Transverse colon (tissue), 4 donors: ENCODE results near the gene PTPRE. TPM values are rescaled to one million over a fixed set of nuclear protein-coding genes. Genes with fewer than 3 reads are reported as not detected.

Source experiments
- DNase-seq: peaks from one replicate; pipeline ENCODE4 v3.0.0-alpha.2; 2019
- H3K27ac ChIP-seq, 4 donors: fragments of 200-600 bp; sonication (generic); 2 replicates each; pipeline ENCODE4 v1.5.1; 2016 to 2018; ENCODE audit warnings: inconsistent platforms in 4 of 4
- H3K27me3 ChIP-seq: fragments of 200-600 bp; sonication (generic); 2 replicates; pipeline ENCODE4 v1.5.1; 2017; ENCODE audit warnings: inconsistent platforms
- H3K36me3 ChIP-seq, 4 donors: fragments of 200-600 bp; sonication (generic); 2 replicates each; pipeline ENCODE4 v1.5.1; 2017 to 2019; ENCODE audit warnings: inconsistent platforms in 4 of 4
- H3K4me1 ChIP-seq, 4 donors: fragments of 200-600 bp; sonication (generic); 2 replicates each; pipeline ENCODE4 v1.5.1; 2017 to 2020; ENCODE audit warnings: inconsistent platforms in 4 of 4
- H3K4me3 ChIP-seq, 4 donors: fragments of 200-600 bp; sonication (generic); 1 replicate in 1 of 4; 2 replicates in 3 of 4; pipeline versions ENCODE4 v1.5.1 to v1.6.1; 2017 to 2019; ENCODE audit warnings: inconsistent platforms in 4 of 4
- H3K9me3 ChIP-seq, 2 donors: fragments of 200-600 bp; sonication (generic); 2 replicates each; pipeline ENCODE4 v1.5.1; 2017 to 2019; ENCODE audit warnings: inconsistent platforms in 2 of 2
- EP300 ChIP-seq: sonication (generic); formaldehyde crosslinking; IDR thresholded peaks from one replicate; pipeline ENCODE4 v1.6.1; 2017; ENCODE audit warnings: antibody characterized with exemption, low read depth
- POLR2A ChIP-seq: fragments of 450-650 bp; IDR thresholded peaks from one replicate; pipeline ENCODE4 v1.6.1; 2016; ENCODE audit warnings: antibody characterized with exemption, mild to moderate bottlenecking, moderate library complexity
- POLR2AphosphoS5 ChIP-seq, 3 donors: sonication (generic); formaldehyde crosslinking; IDR thresholded peaks; one replicate each; pipeline ENCODE4 v1.6.1; 2016; ENCODE audit warnings: antibody characterized with exemption in 3 of 3
- WGBS, 2 donors: methylation state at CpG; one replicate each; pipeline ENCODE4 v1.1.5; 2018; ENCODE audit warnings: low coverage in 1 of 2; 5-methylcytosine and 5-hydroxymethylcytosine counted together
- in situ Hi-C, 4 donors: fragments of 200-750 bp; cut with MboI; loops; one replicate each; pipeline versions ENCODE4 v1.15.0 to v1.15.1; 2017; ENCODE audit warnings: low sequenced_read_pairs in 3 of 4, low pct_ligation_motif_present in 1 of 4, low pct_unique_long_range_greater_than_20kb in 1 of 4
- intact Hi-C: fragments of 100-400 bp; cut with DNase I; formaldehyde crosslinking; loops from one replicate; pipeline ENCODE4 v1.15.1; 2023; ENCODE audit warnings: low total_unique reads
- total RNA-seq, 4 donors: library from RNA; depleted of rRNA; stranded (reverse); fragments of >200 nt; gene quantifications; one replicate each; pipeline ENCODE4 v1.1.0, GENCODE V29; 2016
- TF ChIP-seq, protein P1 (sequence below), 5 experiments: fragments of 200-600 bp in 3 of 5; fragments of 450-650 bp in 2 of 5; sonication (generic) in 3 of 5; IDR thresholded peaks; 1 replicate in 2 of 5; 2 replicates in 3 of 5; pipeline ENCODE4 v1.5.1; 2016 to 2017; ENCODE audit warnings: antibody characterized with exemption in 5 of 5, inconsistent platforms in 3 of 5, mild to moderate bottlenecking in 2 of 5, moderate library complexity in 1 of 5

Gene PTPRE
- total RNA-seq, 4 donors from 2014 or later = 25.7 to 43.6 (median 26.7) TPM

DNA sequence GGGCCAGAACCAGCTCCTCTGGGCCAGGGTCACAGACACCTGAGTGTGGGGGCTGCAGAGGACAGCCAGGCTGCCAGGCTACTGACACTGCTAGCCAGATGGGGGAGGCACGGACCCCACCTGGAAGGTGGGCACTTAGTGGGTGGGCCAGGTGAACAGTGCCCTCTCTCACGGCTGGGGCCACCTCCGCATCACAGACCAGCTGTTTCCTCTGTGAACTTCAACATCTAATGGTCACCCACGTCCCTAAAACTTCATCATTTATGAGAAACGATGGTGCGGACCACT, 138.9 kb downstream of the PTPRE start:
- TF ChIP-seq EP300 (no peak), POLR2AphosphoS5 (IDR thresholded peaks at IDR 0.05) (no peak), POLR2A (no peak)
- TF ChIP-seq, protein P1, sequence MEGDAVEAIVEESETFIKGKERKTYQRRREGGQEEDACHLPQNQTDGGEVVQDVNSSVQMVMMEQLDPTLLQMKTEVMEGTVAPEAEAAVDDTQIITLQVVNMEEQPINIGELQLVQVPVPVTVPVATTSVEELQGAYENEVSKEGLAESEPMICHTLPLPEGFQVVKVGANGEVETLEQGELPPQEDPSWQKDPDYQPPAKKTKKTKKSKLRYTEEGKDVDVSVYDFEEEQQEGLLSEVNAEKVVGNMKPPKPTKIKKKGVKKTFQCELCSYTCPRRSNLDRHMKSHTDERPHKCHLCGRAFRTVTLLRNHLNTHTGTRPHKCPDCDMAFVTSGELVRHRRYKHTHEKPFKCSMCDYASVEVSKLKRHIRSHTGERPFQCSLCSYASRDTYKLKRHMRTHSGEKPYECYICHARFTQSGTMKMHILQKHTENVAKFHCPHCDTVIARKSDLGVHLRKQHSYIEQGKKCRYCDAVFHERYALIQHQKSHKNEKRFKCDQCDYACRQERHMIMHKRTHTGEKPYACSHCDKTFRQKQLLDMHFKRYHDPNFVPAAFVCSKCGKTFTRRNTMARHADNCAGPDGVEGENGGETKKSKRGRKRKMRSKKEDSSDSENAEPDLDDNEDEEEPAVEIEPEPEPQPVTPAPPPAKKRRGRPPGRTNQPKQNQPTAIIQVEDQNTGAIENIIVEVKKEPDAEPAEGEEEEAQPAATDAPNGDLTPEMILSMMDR (IDR thresholded peaks at IDR 0.05) = no peak

DNA sequence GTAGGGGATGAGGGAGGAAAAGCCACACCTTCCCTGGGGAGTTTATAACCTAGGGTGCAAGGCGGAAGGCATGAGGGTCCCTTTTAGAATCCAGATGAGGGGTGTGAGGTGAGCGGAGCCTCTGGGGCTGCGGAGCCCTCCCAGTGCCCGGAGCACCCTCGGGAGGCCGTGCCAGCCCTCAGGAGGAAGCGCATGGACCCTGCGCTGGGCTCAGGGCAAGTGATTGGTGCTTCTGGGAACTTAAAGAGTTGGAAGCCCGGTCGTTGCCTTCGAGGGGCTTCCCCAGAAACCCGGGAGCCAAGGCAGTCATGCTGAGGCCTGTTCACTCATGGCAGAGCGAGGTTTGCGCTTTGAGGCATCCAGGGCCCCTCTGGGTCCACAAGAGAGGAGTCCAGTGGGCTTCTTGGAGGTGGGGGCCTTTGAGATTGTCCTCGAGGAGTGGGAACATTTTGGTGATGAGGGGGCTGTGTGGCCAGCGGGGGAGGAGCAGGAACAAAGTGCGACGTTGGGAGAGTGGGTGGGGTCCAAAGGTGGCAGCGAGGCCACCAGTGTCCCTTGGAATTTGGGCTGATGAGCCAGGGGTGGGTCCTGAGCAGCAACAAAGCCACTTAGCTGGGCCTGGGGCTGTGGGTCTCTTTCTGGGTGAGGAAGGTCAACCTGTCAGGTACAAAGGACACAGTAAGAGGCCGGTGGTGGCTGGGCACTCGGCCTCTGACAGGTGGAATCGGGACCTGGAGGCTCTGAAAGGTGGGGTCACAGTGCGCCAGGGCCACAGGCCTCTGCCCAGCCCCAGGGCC, 139.5 kb downstream of the PTPRE start:
- no peak overlapping the region for H3K4me3 ChIP-seq

More for the DNA sequence above, 138.9 kb downstream of the PTPRE start:
- Histone ChIP-seq H3K27me3 (no peaks in the 10 kb centered on the region), H3K4me3 (no peak overlapping the region), H3K9me3 (no peaks in the 10 kb centered on the region), H3K4me1 (peaks cover 3 to 30% (median 12%) of the 10 kb centered on the region in 4 donors), H3K36me3 (no peaks in the 10 kb centered on the region), H3K27ac (no peak overlapping the region)
- WGBS, 2 donors = 98% methylated on average over 6 of the region's 6 CpGs; no CpG with 5 or more reads in 1 of the 2 donors
- intact Hi-C loops = no loop called here
- in situ Hi-C loops = no loop called here
- no peak for DNase-seq

DNA sequence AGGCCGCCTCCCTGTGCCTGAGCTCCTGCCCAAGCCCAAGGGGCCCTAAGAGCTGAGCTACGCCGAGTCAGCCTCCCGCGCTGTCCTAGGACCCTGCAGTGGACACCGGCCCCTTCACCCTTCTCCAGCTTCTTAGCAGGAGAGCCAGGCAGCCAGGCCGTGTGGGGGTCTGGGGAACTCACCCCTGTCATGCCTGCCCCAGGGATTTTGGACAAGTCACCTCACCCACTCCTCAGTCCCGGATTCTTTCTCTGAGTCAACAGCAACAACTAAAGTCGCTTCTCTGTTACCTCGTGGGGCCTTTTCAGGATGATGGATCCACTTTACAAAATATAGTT, 140.0 kb downstream of the PTPRE start:
- Histone ChIP-seq H3K36me3 (no peaks in the 10 kb centered on the region), H3K27me3 (no peaks in the 10 kb centered on the region), H3K9me3 (no peaks in the 10 kb centered on the region), H3K4me1 (peaks cover 3 to 30% (median 12%) of the 10 kb centered on the region in 4 donors), H3K27ac (peak overlapping the region; percentile 77 to 84 (median 82)), H3K4me3 (no peak overlapping the region)
- DNase-seq = no peak
- in situ Hi-C loops (no loop called here), intact Hi-C loops (no loop called here)
- 65% methylated on average over 4 of the region's 10 CpGs; no CpG with 5 or more reads in 1 of the 2 donors for WGBS, 2 donors
- TF ChIP-seq POLR2A (no peak), EP300 (no peak), POLR2AphosphoS5 (IDR thresholded peaks at IDR 0.05) (no peak)
- TF ChIP-seq, protein P1 (IDR thresholded peaks at IDR 0.05) = no peak

More for the DNA sequence above, 139.5 kb downstream of the PTPRE start:
- Histone ChIP-seq H3K9me3 (no peaks in the 10 kb centered on the region), H3K27me3 (no peaks in the 10 kb centered on the region), H3K36me3 (no peaks in the 10 kb centered on the region), H3K4me1 (peaks cover 3 to 30% (median 12%) of the 10 kb centered on the region in 4 donors), H3K27ac (peak overlapping the region in 3 of 4 donors; percentile 77 to 84 (median 84))
- DNase-seq = no peak
- in situ Hi-C loops (no loop called here), intact Hi-C loops (no loop called here)
- WGBS, 2 donors = 85% methylated on average over 4 to 23 of the region's 23 CpGs
- TF ChIP-seq POLR2AphosphoS5 (IDR thresholded peaks at IDR 0.05) (no peak), EP300 (no peak), POLR2A (no peak)
- TF ChIP-seq, protein P1 (IDR thresholded peaks at IDR 0.05) = no peak

DNA sequence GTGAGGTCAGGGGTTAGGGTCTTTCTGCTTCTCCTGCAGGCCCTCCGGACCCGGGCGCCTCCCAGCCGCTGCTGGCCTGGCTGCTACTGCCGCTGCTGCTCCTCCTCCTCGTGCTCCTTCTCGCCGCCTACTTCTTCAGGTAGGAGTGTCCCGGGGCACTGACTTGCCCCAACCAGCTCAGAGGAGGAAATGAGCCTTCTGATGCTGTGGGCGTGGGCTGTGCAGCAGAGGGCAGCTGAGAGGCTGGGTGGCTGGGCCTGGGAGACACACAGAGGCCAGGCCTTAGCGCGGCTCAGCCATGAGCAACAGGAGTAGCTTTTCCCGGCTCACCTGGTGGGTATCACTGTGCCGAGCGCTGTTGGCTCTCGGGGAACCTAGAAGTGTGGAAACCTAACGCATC, 140.4 kb downstream of the PTPRE start:
- H3K4me1 ChIP-seq = peaks cover 3 to 30% (median 12%) of the 10 kb centered on the region in 4 donors
- peak overlapping the region; percentile 77 to 84 (median 82) for H3K27ac ChIP-seq
- TF ChIP-seq POLR2AphosphoS5 (IDR thresholded peaks at IDR 0.05) (peak; percentile 79 to 87 (median 85)), EP300 (no peak), POLR2A (peak; percentile 83)
- TF ChIP-seq, protein P1 (IDR thresholded peaks at IDR 0.05) = no peak
- in situ Hi-C loops (no loop called here), intact Hi-C loops (no loop called here)
- peak; percentile 92 for DNase-seq
- WGBS, 2 donors = 26% methylated on average over 17 of the region's 17 CpGs; no CpG with 5 or more reads in 1 of the 2 donors
- no peaks in the 10 kb centered on the region for H3K9me3 ChIP-seq
- H3K36me3 ChIP-seq = no peaks in the 10 kb centered on the region
- peak overlapping the region in 3 of 4 donors; percentile 3 to 43 (median 8) for H3K4me3 ChIP-seq
- H3K27me3 ChIP-seq = no peaks in the 10 kb centered on the region
